Neutrophil (primary cell): ENCODE measurements around the gene MLLT3.

ENCODE experiments used
- H3K27ac ChIP-seq: fragments of 200-600 bp; sonication (generic); 2 replicates; pipeline ENCODE4 v1.5.1; 2016; ENCODE audit warnings: mild to moderate bottlenecking, moderate library complexity
- H3K27me3 ChIP-seq: fragments of 200-600 bp; sonication (generic); 2 replicates; pipeline ENCODE4 v1.6.0; 2016; ENCODE audit warnings: mild to moderate bottlenecking
- H3K36me3 ChIP-seq: fragments of 200-600 bp; sonication (generic); 2 replicates; pipeline ENCODE4 v1.5.1; 2017
- H3K4me1 ChIP-seq, 2 experiments: fragments of 200-600 bp in 1 of 2; sonication (generic) in 1 of 2; 1 replicate in 1 of 2; 2 replicates in 1 of 2; pipeline versions ENCODE4 v1.5.1 to v1.6.1; 2013 to 2016; ENCODE audit warnings: low read depth in 1 of 2, low read length in 1 of 2, mild to moderate bottlenecking in 1 of 2, moderate library complexity in 1 of 2; ENCODE audit not compliant: control insufficient read depth in 1 of 2, insufficient read depth in 1 of 2
- H3K4me3 ChIP-seq, 2 experiments: fragments of 200-600 bp in 1 of 2; sonication (generic) in 1 of 2; 1 replicate in 1 of 2; 2 replicates in 1 of 2; pipeline ENCODE4 v1.5.1; 2013 to 2016; ENCODE audit warnings: low read depth in 1 of 2, low read length in 1 of 2, mild to moderate bottlenecking in 1 of 2, moderate library complexity in 1 of 2
- H3K9me3 ChIP-seq: fragments of 200-600 bp; sonication (generic); 2 replicates; pipeline ENCODE4 v1.5.1; 2016
- CTCF ChIP-seq: fragments of 200-600 bp; sonication (generic); IDR thresholded peaks from 2 replicates; pipeline ENCODE4 v1.5.1; 2016; ENCODE audit warnings: antibody characterized with exemption

Gene MLLT3

DNA sequence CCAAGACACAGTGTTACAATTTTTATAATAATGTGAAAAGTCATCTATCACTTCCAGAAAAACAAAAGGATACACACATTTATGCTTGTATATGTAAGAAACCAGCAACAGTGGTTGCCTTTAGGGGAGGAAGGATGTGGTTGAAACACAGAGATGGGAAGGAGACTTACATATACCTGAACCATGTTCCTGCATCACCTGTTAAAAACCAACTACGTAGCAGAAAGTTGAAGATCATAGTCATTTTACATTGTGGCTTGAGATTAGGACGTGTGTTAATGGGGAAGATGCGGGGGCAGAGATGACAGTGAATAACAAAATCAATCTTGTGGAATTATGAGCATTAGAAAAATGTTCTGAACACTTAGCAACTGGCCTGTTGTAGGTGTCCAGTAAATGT is 307.3 kb downstream of the MLLT3 start:
- H3K27me3 ChIP-seq, result no peaks in the 10 kb centered on the region
- H3K4me1 ChIP-seq, result no peaks in the 10 kb centered on the region
- no peak overlapping the region for H3K27ac ChIP-seq

GRCh38 chr9:20313415-20313814 is 308.9 kb downstream of the MLLT3 start:
- Histone ChIP-seq H3K27me3 (no peaks in the 10 kb centered on the region), H3K9me3 (no peaks in the 10 kb centered on the region), H3K4me3 (no peak overlapping the region), H3K27ac (no peak overlapping the region), H3K4me1 (no peaks in the 10 kb centered on the region), H3K36me3 (no peaks in the 10 kb centered on the region)
- TF ChIP-seq CTCF, result no peak

More for the DNA sequence above, 307.3 kb downstream of the MLLT3 start:
- Histone ChIP-seq H3K4me3 (no peak overlapping the region), H3K9me3 (no peaks in the 10 kb centered on the region), H3K36me3 (no peaks in the 10 kb centered on the region)
- TF ChIP-seq CTCF, result no peak

DNA sequence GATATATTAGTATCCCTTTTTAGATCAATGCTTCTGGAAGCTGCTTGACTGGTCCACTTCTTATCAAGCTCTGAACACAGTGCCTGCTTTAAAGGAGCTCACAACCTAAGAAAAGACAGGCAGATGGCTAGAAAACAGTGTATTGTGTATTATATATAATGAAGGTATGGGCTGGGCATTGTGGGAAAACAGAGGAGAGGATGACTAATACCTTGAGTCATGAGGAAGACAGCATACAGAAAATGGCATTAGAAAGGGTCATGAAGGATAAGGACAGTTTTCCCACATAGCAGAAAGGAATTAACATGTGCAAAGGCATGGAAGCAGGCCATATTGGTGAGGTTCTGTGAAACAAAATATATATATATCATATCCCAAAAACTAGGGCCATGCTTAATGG is 309.6 kb downstream of the MLLT3 start:
- no peak for TF ChIP-seq CTCF
- Histone ChIP-seq H3K4me3 (no peak overlapping the region), H3K27me3 (no peaks in the 10 kb centered on the region), H3K4me1 (no peaks in the 10 kb centered on the region), H3K9me3 (no peaks in the 10 kb centered on the region), H3K27ac (no peak overlapping the region), H3K36me3 (no peaks in the 10 kb centered on the region)

DNA sequence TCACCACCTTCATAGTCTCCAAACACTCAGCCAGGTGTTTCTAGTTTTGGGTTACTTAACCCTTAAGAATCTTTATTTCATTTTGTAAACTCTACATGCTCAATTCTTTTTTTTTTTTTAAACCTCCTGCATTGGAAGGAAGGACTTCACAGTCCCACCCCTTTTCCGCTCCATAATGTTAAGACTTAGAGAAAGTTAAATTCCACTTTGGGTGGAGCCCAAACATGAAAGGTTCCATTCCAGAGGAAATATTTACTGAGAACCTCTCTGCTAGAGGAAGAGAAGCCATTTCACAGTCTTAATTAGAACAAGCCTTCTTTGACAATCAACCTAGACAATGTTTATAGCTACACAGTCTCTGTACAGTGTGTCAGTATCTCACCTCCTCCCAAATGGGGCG is 312.3 kb downstream of the MLLT3 start:
- Histone ChIP-seq H3K36me3 (no peaks in the 10 kb centered on the region), H3K27me3 (no peaks in the 10 kb centered on the region), H3K9me3 (no peaks in the 10 kb centered on the region), H3K27ac (no peak overlapping the region), H3K4me1 (no peaks in the 10 kb centered on the region), H3K4me3 (no peak overlapping the region)
- no peak for TF ChIP-seq CTCF

DNA sequence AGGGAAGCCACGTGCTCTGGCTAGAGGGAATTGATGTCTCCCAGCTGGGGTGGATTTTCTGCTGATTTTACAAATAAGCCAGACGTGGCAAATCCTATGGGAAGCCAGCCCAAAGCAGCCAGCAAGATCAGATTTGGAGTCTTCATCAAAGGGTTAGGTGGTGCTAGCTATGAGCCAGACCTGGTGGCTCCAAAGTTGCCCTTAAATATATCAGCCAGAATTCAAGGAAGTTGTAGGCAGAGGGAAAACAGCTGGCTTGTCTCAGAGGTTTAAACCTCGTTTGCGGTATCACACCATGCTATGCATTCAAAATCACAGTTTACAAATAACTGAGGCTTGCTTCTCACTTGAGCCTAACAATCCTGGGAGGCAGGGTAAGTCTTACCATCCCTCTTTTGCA is 313.2 kb downstream of the MLLT3 start:
- no peaks in the 10 kb centered on the region for H3K36me3 ChIP-seq
- H3K27me3 ChIP-seq, result no peaks in the 10 kb centered on the region
- H3K9me3 ChIP-seq, result no peaks in the 10 kb centered on the region
- no peaks in the 10 kb centered on the region for H3K4me1 ChIP-seq
- TF ChIP-seq CTCF, result no peak
- H3K4me3 ChIP-seq, result no peak overlapping the region
- no peak overlapping the region for H3K27ac ChIP-seq

DNA sequence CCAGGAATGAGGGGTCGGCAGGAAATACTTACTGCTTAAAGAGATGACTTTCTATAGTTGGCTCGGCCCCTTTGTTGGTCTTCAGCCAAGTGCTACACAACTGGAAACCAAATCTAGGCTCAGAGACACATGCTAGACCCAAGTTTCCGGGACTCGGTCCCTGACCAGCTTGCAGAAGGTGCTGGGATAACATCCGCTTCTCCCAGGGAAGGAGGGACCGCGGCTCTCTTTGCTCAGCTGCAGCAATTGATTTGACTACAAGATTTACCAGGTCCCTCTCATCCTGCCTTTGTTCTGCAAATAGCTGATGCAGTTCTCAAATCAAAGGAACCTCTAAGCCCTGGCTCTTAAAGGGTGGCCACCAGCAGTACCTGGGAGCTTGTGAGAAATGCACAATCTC is 314.7 kb downstream of the MLLT3 start:
- no peak for TF ChIP-seq CTCF
- no peaks in the 10 kb centered on the region for H3K27me3 ChIP-seq
- no peaks in the 10 kb centered on the region for H3K9me3 ChIP-seq
- H3K36me3 ChIP-seq, result no peaks in the 10 kb centered on the region
- H3K4me1 ChIP-seq, result no peaks in the 10 kb centered on the region
- no peak overlapping the region for H3K4me3 ChIP-seq
- H3K27ac ChIP-seq, result no peak overlapping the region
